ENCODE data around the gene HABP2.

HABP2 gene

GRCh38 chr10:113628607-113629153 lies 75.8 kb downstream of the HABP2 start:
- no peak overlapping the region for H3K4me3 ChIP-seq (ENCODE audit: insufficient read depth, low read length, poor library complexity, severe bottlenecking)
- no peaks in the 10 kb centered on the region for H3K79me2 ChIP-seq (ENCODE audit: insufficient read depth, low read length)
- no peaks in the 10 kb centered on the region for H3K9me2 ChIP-seq (replicated peaks; ENCODE audit: insufficient read depth, low read length)
- H3K9me3 ChIP-seq (ENCODE audit: insufficient read depth, low read length), result no peaks in the 10 kb centered on the region
- H4K20me1 ChIP-seq (ENCODE audit: low read depth, low read length), result no peaks in the 10 kb centered on the region
- no peaks in the 10 kb centered on the region for H3K27me3 ChIP-seq (ENCODE audit: low read length)
- H3K4me2 ChIP-seq (ENCODE audit: low read depth, low read length, poor library complexity, severe bottlenecking), result no peak overlapping the region
- no peak overlapping the region for H2AFZ ChIP-seq (ENCODE audit: low read depth, low read length, severe bottlenecking)
- no peaks in the 10 kb centered on the region for H3F3A ChIP-seq (ENCODE audit: insufficient read depth)
- no peaks in the 10 kb centered on the region for H3K36me3 ChIP-seq (ENCODE audit: low read length)
- no peak overlapping the region for H3K9ac ChIP-seq (ENCODE audit: low read length)
- TF ChIP-seq, protein P1, sequence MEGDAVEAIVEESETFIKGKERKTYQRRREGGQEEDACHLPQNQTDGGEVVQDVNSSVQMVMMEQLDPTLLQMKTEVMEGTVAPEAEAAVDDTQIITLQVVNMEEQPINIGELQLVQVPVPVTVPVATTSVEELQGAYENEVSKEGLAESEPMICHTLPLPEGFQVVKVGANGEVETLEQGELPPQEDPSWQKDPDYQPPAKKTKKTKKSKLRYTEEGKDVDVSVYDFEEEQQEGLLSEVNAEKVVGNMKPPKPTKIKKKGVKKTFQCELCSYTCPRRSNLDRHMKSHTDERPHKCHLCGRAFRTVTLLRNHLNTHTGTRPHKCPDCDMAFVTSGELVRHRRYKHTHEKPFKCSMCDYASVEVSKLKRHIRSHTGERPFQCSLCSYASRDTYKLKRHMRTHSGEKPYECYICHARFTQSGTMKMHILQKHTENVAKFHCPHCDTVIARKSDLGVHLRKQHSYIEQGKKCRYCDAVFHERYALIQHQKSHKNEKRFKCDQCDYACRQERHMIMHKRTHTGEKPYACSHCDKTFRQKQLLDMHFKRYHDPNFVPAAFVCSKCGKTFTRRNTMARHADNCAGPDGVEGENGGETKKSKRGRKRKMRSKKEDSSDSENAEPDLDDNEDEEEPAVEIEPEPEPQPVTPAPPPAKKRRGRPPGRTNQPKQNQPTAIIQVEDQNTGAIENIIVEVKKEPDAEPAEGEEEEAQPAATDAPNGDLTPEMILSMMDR (IDR thresholded peaks at IDR 0.05; ENCODE audit: insufficient read depth, low read length, poor library complexity, severe bottlenecking), result no peak
- no peak for TF ChIP-seq EZH2phosphoT487 (conservative IDR thresholded peaks at IDR 0.05; ENCODE audit: low read length)
- no peak overlapping the region for H3K27ac ChIP-seq (ENCODE audit: low read depth, low read length)

DNA sequence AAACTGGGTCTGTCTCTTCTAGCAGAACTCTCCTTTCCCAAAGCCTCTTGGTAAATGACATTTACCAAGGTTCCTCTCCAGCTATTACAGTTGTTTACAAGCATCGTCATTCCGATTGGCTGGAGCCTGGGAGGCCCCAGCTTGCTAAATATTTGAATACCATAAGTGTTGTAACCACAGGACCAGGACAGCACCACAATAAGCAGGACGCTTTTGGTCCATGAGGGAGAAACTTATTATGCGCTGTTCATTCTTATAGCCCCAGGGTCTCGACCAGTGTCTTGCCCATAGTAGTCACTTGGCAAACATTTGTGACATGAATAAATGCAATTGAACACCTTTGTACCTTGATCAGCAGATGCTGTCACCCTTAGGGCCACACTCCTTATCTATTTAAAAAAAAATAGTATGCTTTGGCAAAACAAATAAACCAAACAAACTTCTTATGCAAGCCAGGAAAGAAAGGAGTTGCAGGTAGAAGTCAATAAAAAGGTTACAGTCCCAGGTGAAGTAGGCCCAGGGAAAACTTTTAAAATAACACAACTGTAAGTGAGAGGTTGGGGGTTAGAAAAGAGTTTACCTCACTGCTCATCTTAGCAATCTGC lies 78.2 kb downstream of the HABP2 start:
- no peaks in the 10 kb centered on the region for H3K9me2 ChIP-seq (replicated peaks; ENCODE audit: insufficient read depth, low read length)
- no peaks in the 10 kb centered on the region for H3K9me3 ChIP-seq (ENCODE audit: insufficient read depth, low read length)
- no peak overlapping the region for H3K27ac ChIP-seq (ENCODE audit: low read depth, low read length)
- no peaks in the 10 kb centered on the region for H3F3A ChIP-seq (ENCODE audit: insufficient read depth)
- H2AFZ ChIP-seq (ENCODE audit: low read depth, low read length, severe bottlenecking), result no peak overlapping the region
- no peak overlapping the region for H3K9ac ChIP-seq (ENCODE audit: low read length)
- no peaks in the 10 kb centered on the region for H4K20me1 ChIP-seq (ENCODE audit: low read depth, low read length)
- H3K36me3 ChIP-seq (ENCODE audit: low read length), result no peaks in the 10 kb centered on the region
- H3K79me2 ChIP-seq (ENCODE audit: insufficient read depth, low read length), result no peaks in the 10 kb centered on the region
- H3K27me3 ChIP-seq (ENCODE audit: low read length), result no peaks in the 10 kb centered on the region
- no peak overlapping the region for H3K4me3 ChIP-seq (ENCODE audit: insufficient read depth, low read length, poor library complexity, severe bottlenecking)
- H3K4me2 ChIP-seq (ENCODE audit: low read depth, low read length, poor library complexity, severe bottlenecking), result no peak overlapping the region
- TF ChIP-seq EZH2phosphoT487 (conservative IDR thresholded peaks at IDR 0.05; ENCODE audit: low read length), result no peak
- TF ChIP-seq, protein P1 (IDR thresholded peaks at IDR 0.05; ENCODE audit: insufficient read depth, low read length, poor library complexity, severe bottlenecking), result no peak

DNA sequence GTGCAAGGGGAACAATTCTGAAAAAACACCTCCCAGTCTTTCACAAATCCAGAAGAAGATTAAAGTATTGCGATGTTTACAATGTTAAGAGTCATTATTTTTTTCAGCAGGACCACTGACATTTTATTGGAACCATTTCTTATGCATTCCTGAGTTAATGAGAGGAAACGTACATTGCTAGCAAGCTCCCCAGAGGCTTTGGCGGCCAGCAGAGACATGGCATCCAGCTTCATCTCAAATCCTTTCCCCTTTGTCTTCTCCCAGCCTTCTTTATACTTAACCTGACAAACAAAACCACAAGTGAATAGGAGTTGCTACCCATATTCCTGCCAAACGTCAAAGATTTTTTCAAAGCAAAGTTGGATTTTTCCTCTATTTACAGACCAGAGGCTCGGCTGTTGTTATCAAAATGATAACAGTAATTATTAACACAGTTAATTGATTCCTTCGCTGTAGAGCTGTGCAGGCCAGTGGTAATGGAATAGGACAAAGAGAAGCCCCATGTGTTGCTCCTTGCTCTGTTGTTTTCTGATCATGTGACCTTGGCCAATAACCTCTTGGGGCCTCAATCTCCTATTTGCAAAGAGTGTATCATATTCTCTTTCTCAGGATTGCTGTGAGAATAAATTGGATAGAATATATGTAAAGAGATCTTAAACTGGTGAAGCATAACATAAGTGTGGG lies 79.0 kb downstream of the HABP2 start:
- Histone ChIP-seq H3K4me2 (ENCODE audit: low read depth, low read length, poor library complexity, severe bottlenecking) (no peak overlapping the region), H2AFZ (ENCODE audit: low read depth, low read length, severe bottlenecking) (no peak overlapping the region), H3K27ac (ENCODE audit: low read depth, low read length) (no peak overlapping the region)

More for the DNA sequence above, 79.0 kb downstream of the HABP2 start:
- Histone ChIP-seq H3K4me3 (ENCODE audit: insufficient read depth, low read length, poor library complexity, severe bottlenecking) (no peak overlapping the region), H3K9me2 (replicated peaks; ENCODE audit: insufficient read depth, low read length) (no peaks in the 10 kb centered on the region), H3K9ac (ENCODE audit: low read length) (no peak overlapping the region), H3F3A (ENCODE audit: insufficient read depth) (no peaks in the 10 kb centered on the region), H4K20me1 (ENCODE audit: low read depth, low read length) (no peaks in the 10 kb centered on the region), H3K79me2 (ENCODE audit: insufficient read depth, low read length) (no peaks in the 10 kb centered on the region), H3K36me3 (ENCODE audit: low read length) (no peaks in the 10 kb centered on the region), H3K27me3 (ENCODE audit: low read length) (no peaks in the 10 kb centered on the region), H3K9me3 (ENCODE audit: insufficient read depth, low read length) (no peaks in the 10 kb centered on the region)
- no peak for TF ChIP-seq EZH2phosphoT487 (conservative IDR thresholded peaks at IDR 0.05; ENCODE audit: low read length)
- TF ChIP-seq, protein P1 (IDR thresholded peaks at IDR 0.05; ENCODE audit: insufficient read depth, low read length, poor library complexity, severe bottlenecking), result no peak
